Iris pigment epithelial cell (primary cell): ENCODE measurements around the gene BACE2.

Experiments used
- DNase-seq: peaks from one replicate; pipeline ENCODE4 v3.0.0-alpha.2; 2011; ENCODE audit warnings: low read depth

BACE2 gene

DNA sequence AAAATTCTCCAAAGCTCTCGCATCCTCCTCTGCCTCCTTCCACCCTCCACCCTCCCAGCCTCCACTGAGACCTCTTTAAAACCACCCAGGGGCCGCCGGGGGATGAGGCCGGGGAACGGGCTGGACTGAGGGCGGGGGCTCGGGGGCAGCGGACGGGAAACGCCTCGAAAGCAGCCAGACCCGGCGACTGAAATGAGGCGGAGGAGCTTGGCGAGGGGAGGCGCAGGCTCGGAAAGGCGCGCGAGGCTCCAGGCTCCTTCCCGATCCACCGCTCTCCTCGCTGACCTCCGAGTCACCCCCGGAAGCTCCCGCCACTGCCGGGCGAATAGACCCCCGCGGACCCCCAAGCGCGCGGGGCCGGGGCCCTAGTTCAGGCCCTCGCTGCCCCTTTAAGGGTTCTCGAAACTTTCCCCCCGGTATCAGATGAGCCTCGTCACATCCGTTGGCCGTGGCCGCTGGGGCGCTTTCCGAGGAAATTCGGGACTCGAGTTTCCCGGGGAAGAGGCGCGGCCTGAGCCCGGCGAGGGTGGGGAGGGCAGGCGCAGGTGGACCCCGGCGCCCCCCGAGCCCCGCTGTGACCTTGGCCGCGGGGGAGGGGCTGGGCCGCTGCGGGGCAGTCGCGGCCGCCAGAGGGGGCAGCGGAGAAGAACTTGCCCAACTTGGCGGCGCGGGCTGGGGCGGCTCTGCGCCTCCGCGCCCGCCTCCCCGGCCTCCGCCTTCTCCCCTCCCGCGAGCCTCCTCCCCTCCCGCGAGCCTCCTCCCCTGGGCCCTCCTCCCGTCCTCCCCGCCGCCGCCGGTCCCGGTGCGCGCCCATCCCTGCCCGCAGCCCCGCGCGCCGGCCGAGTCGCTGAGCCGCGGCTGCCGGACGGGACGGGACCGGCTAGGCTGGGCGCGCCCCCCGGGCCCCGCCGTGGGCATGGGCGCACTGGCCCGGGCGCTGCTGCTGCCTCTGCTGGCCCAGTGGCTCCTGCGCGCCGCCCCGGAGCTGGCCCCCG is at the start of gene BACE2:
TSS of gene BACE2 (plus strand) at position 813 of the 995 bp plus-strand sequence. CDS start at position 917, 104 bp downstream.
- peak; percentile 71 for DNase-seq

- DNase-seq = no peak
These were observed 48.1 kb upstream of the BACE2 start for GRCh38 chr21:41119901-41120300.

DNA sequence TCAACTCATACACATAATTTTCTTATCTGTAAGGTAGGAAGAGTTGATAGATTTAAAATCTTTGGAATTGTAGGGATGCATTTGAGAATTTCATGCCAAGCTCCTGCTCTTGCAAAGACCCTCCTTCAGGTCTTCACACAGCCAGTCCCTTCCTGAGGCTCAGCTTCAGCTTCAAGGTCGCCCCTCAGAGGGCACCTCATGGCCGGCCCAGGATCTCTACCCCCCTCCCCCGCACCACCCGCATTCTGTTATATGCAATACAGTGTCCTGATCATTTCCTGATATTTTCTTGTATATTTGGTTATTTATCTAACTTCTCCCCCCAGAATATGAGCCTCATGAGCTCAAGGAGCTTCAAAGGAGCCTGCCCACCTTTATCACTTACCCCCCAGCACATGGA is 47.0 kb upstream of the BACE2 start:
- DNase-seq = no peak

GRCh38 chr21:41121785-41122415 is 46.1 kb upstream of the BACE2 start:
- peak; percentile 36 for DNase-seq

DNA sequence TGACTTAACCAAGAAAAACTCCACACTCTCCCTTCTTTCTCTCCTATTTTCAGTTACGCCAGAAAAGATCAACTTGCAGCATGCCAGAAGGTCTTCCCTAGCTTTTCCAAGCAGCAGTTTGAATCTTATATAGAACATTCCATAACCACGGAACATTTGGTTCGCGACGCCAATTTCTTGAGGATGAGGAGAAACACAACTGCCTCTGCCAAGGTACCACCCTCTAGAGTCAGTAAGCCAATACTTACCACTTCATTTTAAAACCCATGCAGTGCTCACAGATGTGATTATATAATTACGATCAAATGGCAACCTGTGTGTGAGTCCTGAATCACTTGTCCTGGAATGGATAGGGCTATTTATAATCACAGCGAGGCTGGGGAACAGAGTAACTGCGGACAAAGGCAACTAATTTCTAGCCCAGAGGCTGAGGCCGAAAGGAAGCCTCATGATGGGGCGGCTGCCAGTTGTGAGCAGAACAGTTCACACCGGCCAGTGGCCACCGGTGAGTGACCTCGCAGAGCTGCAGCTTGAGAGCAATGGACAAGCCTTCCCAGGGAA is 43.2 kb upstream of the BACE2 start:
- no peak for DNase-seq

DNA sequence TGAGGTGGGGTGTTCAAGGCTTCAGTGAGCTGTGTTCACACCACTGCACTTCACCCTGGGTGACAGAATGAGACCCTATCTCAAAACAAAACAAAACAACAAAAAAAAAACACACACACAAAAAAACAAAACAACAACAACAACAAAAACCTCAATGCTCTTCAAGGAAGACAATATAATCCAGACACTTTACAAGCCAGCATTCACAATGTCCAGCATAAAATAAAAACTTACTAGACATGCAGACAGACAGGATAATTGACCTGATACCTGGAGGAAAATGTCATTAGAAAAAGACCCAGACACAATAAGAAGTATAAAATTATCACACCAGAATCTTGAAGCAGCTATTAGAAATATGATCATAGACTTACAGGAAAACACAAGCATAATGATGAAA is 39.0 kb upstream of the BACE2 start:
- DNase-seq = no peak

GRCh38 chr21:41130883-41131282 is 37.1 kb upstream of the BACE2 start:
- DNase-seq = no peak

DNA sequence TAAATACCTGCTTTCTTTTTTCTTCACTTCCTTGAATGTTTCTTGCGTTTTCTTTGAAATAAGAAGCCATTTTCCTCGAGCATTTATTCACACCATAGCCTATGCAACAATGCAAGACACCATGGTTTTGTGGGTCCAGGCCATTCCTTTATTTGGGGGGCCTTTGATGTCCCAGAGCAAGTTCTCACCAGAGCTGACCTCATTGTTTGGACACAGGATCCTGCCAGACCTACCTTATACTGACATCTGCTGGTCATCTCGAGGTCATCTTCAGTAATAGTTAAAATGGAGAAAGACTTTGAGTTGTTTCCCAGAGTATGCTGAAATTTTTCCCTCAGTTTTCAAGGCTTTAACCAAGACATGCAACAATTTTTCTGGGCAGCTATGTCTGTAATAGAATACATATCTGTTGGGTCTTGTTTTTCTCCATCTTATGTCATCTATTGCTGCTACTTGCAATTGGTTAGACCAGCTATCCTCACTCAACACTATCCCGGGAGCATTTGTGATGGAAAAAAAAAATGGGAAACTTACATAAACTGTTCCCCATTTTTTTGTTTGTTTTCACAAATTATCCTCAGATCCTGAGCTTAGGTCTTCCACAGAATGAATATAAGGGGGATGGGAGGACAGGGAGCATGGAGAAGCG is 34.0 kb upstream of the BACE2 start:
- DNase-seq = peak; percentile 52

- DNase-seq = no peak
These were observed 32.2 kb upstream of the BACE2 start for GRCh38 chr21:41135746-41136145.

DNA sequence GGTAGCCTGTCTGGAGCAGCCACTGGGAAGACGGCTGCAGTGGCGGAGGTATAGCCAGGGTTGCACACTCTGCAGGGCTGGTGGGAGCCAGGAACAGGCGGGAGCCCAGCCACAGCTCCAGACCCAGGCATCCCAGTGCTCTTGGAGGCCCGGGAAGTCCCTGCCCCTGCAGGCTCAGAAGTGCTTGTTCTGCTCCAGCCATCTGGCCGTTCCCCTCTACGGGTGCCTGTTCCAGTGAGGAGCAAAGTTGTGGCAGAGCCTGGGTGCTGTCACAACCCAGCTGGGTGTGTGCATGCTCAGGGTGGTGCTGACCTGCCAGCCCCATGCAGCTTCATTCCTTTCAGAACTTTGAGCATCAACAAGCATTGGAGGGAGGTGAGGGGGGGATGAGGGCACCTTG is 31.7 kb upstream of the BACE2 start:
- DNase-seq = no peak

DNA sequence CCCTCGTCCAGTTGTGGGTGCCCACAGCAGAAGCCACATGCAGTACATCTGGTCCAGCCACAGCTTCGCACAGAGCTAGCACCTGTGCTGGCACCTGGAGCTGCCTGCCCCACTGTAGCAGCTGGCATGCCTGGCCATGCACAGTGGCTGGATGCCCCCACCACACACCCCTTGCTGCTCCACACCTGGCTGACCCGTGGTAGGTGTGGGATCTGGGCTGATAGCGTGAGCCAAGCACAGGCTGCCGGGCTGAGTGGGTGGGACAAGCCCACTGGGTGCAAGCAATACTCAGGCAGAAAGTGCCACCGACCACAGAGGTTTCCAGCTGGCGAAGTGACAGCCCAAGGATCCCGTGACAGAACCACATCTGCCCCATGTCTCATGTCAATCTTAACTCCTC is 30.6 kb upstream of the BACE2 start:
- no peak for DNase-seq

DNA sequence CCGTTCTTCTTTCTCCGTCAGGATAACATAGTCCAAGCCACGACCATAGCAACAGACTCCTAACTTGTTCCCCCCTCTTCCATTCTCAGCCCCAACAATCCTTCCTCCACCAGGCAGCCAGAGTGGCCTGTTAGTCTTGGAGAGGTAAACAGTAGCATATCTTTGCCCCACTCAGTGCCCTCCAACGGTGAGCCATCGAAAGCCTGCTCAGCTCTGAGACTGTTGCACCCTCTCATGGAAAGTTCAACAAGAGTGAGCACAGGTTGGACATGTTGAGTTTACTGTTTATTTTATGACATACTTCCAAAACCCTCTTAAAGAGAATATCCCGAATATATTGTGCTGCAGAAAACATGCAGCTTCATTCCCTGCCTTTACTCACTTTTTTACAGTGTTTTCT is 30.1 kb upstream of the BACE2 start:
- DNase-seq = no peak

- no peak for DNase-seq
These were observed 29.2 kb upstream of the BACE2 start for GRCh38 chr21:41138711-41139110.

- no peak for DNase-seq
These were observed 28.7 kb upstream of the BACE2 start for GRCh38 chr21:41139275-41139674.

DNA sequence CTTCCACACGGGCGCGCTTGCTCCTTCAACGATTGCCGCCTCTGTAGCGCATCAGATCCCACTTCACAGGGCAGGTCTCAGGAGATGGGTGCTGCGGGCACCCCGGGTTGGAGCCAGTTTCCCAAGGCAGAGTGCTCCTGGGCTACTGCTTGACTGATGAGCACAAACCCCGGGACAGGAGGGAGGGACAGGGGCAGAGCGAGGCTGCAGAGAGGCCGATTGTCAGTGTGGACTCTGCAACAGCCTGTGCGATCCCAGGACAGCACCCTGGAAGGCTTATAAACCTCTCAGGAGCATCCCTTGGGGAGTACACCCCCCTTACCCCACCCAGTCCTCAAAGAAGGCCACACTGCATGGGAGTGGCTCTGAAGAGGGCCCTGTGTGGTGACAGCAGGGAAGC is 28.0 kb upstream of the BACE2 start:
- no peak for DNase-seq

GRCh38 chr21:41141031-41141457 is 26.9 kb upstream of the BACE2 start:
- peak; percentile 14 for DNase-seq

DNA sequence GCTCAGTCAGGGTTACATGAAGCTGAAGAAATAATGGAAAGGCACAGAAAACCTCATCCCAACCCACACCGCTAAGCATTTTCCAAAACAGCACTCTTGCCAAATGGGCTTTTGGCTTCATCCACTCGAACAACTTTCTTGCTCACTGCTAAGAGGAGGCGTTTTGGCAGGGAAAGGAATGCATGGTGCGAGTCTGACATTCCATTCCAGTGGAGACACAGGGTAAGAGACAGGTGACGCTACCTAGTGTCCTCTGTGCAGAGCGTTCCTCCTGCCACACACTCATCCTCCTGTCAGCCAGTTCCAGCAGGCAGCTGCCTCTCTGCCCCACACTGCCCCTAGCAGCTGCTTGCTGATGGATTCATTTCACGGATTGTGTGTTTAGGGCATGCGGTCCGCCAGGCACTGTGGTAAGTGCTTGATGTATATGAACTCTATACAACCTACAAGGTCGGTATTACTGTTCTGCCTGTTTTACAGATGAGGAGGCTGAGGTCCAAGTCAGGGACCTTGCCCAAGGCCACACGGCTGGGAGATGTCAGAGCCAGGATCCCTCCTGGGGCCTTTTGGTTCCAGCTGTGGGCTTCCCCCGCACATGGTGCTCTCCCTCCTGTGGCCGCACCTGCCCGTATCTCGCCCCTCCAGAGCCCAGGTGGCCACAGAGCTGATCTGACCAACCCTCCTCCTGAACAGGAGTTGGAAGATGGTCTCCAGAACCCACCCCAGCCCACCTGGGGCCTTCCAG is 25.7 kb upstream of the BACE2 start:
- DNase-seq = peak; percentile 33

GRCh38 chr21:41143596-41144325 is 24.2 kb upstream of the BACE2 start:
- DNase-seq = no peak

- DNase-seq = no peak
These were observed 20.6 kb upstream of the BACE2 start for GRCh38 chr21:41147096-41147978.

DNA sequence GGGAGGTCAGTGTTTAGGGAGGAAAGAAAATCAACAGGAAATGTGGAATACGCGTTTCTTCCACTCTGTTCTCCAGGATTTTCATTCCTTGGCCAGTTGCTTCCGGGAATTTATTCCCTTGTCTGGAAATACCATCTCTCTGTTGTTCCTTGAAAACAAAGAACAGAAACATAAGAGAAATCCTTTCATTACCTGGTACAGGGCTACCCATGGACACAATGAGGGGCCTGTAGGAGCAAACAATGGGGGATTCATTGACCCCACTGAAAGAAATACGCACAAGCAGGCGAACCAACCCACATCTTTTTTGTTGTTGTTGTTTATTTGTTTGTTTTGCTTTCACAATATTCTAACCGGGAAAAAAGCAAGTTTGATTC is 20.0 kb upstream of the BACE2 start:
- no peak for DNase-seq
